ENCODE data around the gene KDF1. TPM values are rescaled to one million over a fixed set of nuclear protein-coding genes. Genes with fewer than 3 reads are reported as not detected.
A peak's percentile ranks its signal among the peaks of the same experiment; 100 is the strongest.

KDF1 gene
- total and polyA plus RNA-seq, 2 of the 13 experiments (the other 11 are each of a cell fraction or from before 2014, with no cell fraction given), result 1.9 to 4.9 TPM

GRCh38 chr1:26900001-26900814, 60.1 kb downstream of the KDF1 start, which contains the start of gene GPATCH3 (continued):
- TF ChIP-seq, protein P1, sequence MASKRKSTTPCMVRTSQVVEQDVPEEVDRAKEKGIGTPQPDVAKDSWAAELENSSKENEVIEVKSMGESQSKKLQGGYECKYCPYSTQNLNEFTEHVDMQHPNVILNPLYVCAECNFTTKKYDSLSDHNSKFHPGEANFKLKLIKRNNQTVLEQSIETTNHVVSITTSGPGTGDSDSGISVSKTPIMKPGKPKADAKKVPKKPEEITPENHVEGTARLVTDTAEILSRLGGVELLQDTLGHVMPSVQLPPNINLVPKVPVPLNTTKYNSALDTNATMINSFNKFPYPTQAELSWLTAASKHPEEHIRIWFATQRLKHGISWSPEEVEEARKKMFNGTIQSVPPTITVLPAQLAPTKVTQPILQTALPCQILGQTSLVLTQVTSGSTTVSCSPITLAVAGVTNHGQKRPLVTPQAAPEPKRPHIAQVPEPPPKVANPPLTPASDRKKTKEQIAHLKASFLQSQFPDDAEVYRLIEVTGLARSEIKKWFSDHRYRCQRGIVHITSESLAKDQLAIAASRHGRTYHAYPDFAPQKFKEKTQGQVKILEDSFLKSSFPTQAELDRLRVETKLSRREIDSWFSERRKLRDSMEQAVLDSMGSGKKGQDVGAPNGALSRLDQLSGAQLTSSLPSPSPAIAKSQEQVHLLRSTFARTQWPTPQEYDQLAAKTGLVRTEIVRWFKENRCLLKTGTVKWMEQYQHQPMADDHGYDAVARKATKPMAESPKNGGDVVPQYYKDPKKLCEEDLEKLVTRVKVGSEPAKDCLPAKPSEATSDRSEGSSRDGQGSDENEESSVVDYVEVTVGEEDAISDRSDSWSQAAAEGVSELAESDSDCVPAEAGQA (IDR thresholded peaks at IDR 0.05; ENCODE audit: low read depth), result peak; percentile 74
- TF ChIP-seq, protein P1 (CRISPR knock-in tag; IDR thresholded peaks at IDR 0.05; ENCODE audit: borderline replicate concordance), result no peak
- TF ChIP-seq RBM39 (IDR thresholded peaks at IDR 0.05; ENCODE audit: low read depth, low read length, poor library complexity, severe bottlenecking) (no peak), NFKB2 (CRISPR knock-in tag; IDR thresholded peaks at IDR 0.05; ENCODE audit: borderline replicate concordance) (peak; percentile 74; the same call in 1 of the 2 replicates), REST (IDR thresholded peaks at IDR 0.05; ENCODE audit: borderline replicate concordance in 1 of 2, low read depth in 1 of 2, low read length in 2 of 2) (peak in 1 of 2 experiments; percentile 54; a peak in 1 of 4 replicates), KDM5A (IDR thresholded peaks at IDR 0.05; ENCODE audit: borderline replicate concordance, low read length) (peak; percentile 100), ISL2 (CRISPR knock-in tag; IDR thresholded peaks at IDR 0.05) (peak; percentile 73), ZNF83 (CRISPR knock-in tag; IDR thresholded peaks at IDR 0.05; ENCODE audit: borderline replicate concordance) (no peak), ZNF616 (CRISPR knock-in tag; IDR thresholded peaks at IDR 0.05; ENCODE audit: low read depth) (no peak), RARA (CRISPR knock-in tag; IDR thresholded peaks at IDR 0.05) (peak; percentile 28; the same call in 1 of the 2 replicates), ZNF431 (CRISPR knock-in tag; IDR thresholded peaks at IDR 0.05; ENCODE audit: borderline replicate concordance, low read depth) (0 out of 2 replicates have a peak, but pooled peaks have one; percentile 46), GTF2F1 (IDR thresholded peaks at IDR 0.05; ENCODE audit: low read length) (no peak), SAFB2 (CRISPR knock-in tag; IDR thresholded peaks at IDR 0.05; ENCODE audit: borderline replicate concordance, low read depth) (no peak), JDP2 (CRISPR knock-in tag; IDR thresholded peaks at IDR 0.05; ENCODE audit: borderline replicate concordance) (no peak), IKZF4 (CRISPR knock-in tag; IDR thresholded peaks at IDR 0.05; ENCODE audit: borderline replicate concordance, low read depth, not compliant biosample characterization) (no peak), HNRNPL (IDR thresholded peaks at IDR 0.05; ENCODE audit: low read depth, low read length) (0 out of 2 replicates have a peak, but pooled peaks have one; percentile 34), SNAPC2 (CRISPR knock-in tag; IDR thresholded peaks at IDR 0.05) (peak; percentile 77; the same call in 1 of the 2 replicates), ZNF33B (CRISPR knock-in tag; IDR thresholded peaks at IDR 0.05) (no peak), ZNF766 (CRISPR knock-in tag; IDR thresholded peaks at IDR 0.05; ENCODE audit: borderline replicate concordance) (no peak)
